Cardiac muscle cell (in vitro differentiated cells and primary cell): ENCODE results near the gene STON1. TPM values are rescaled to one million over a fixed set of nuclear protein-coding genes. Genes with fewer than 3 reads are reported as not detected.

ENCODE experiments used
- DNase-seq, 2 donors: peaks; one replicate each; pipeline versions ENCODE4 v3.0.0 to v3.0.0-alpha.2; 2010 to 2017; ENCODE audit warnings: low read depth in 1 of 2, low spot score in 1 of 2
- H3K27ac ChIP-seq: fragments of 200-600 bp; sonication (generic); 2 replicates; pipeline ENCODE4 v1.5.1; 2016
- H3K27me3 ChIP-seq: fragments of 200-600 bp; sonication (generic); 2 replicates; pipeline ENCODE4 v1.6.0; 2016; ENCODE audit warnings: control low read depth
- H3K36me3 ChIP-seq: fragments of 200-600 bp; sonication (generic); 2 replicates; pipeline ENCODE4 v1.5.1; 2016; ENCODE audit warnings: control low read depth
- H3K4me1 ChIP-seq: fragments of 200-600 bp; sonication (generic); 2 replicates; pipeline ENCODE4 v1.8.1; 2017; ENCODE audit warnings: low read depth, mild to moderate bottlenecking, mixed run types
- H3K4me3 ChIP-seq: fragments of 200-600 bp; sonication (generic); 2 replicates; pipeline ENCODE4 v1.5.1; 2016; ENCODE audit warnings: mild to moderate bottlenecking
- H3K9me3 ChIP-seq: fragments of 200-600 bp; sonication (generic); 2 replicates; pipeline ENCODE4 v1.5.1; 2017; ENCODE audit warnings: low read depth, mild to moderate bottlenecking, control low read depth
- CTCF ChIP-seq: IDR thresholded peaks from 2 replicates; pipeline ENCODE4 v1.5.1; 2012; ENCODE audit warnings: low read depth, mild to moderate bottlenecking, low read length
- polyA plus RNA-seq: library from polyadenylated mRNA; unstranded; fragments of >200 nt; fragmentation: Nextera tagmentation; extraction: Ambion mirVana; gene quantifications from 2 replicates; pipeline ENCODE4 v1.2.1, GENCODE V29; 2016
- total RNA-seq: library from RNA; depleted of rRNA; stranded (reverse); fragments of >200 nt; gene quantifications from 2 replicates; pipeline ENCODE4 v1.2.3, GENCODE V29; 2016

Gene STON1
- total and polyA plus RNA-seq, 2 experiments from 2014 or later: 4.9 to 9.5 TPM

- no peak overlapping the region for H3K27ac ChIP-seq
- no peaks in the 10 kb centered on the region for H3K27me3 ChIP-seq
- H3K36me3 ChIP-seq: no peaks in the 10 kb centered on the region
- no peak overlapping the region for H3K4me3 ChIP-seq
- no peak for DNase-seq
- no peaks in the 10 kb centered on the region for H3K9me3 ChIP-seq
- TF ChIP-seq CTCF: no peak
- H3K4me1 ChIP-seq: no peaks in the 10 kb centered on the region
These were observed 105.8 kb downstream of the STON1 start for GRCh38 chr2:48635786-48636185.

DNA sequence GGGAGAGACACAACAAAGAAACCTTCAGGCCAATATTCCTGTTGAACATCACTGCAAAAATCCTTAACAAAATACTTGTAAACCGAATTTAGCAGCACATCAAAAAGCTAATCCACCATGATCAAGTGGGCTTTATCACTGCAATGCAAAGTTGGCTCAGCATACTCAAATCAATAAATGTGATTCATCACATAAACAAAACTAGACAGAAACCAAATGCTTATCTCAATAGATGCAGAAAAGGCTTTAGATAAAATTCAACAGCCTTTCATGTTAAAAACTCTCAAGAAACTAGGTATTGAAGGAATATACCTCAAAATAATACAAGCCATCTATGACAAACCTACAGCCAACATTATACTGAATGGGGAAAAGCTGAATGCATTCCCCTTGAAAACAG, 108.3 kb downstream of the STON1 start:
- Histone ChIP-seq H3K27ac (no peak overlapping the region), H3K9me3 (no peaks in the 10 kb centered on the region), H3K4me3 (no peak overlapping the region), H3K36me3 (no peaks in the 10 kb centered on the region), H3K27me3 (no peaks in the 10 kb centered on the region), H3K4me1 (no peaks in the 10 kb centered on the region)
- no peak for DNase-seq
- TF ChIP-seq CTCF: no peak

Other genes with a start within 250 kb of the STON1 start
- gene FOXN2, start 215.5 kb upstream of the STON1 start, total RNA-seq: 5.2 and 7.8 TPM in 2 replicates
- 3.3 and 4.8 TPM in 2 replicates for gene FOXN2, start 215.5 kb upstream of the STON1 start, polyA plus RNA-seq
- 11.4 and 13.4 TPM in 2 replicates for gene PPP1R21, start 89.4 kb upstream of the STON1 start, total RNA-seq
- gene PPP1R21, start 89.4 kb upstream of the STON1 start, polyA plus RNA-seq: 19.2 and 23.6 TPM in 2 replicates
- gene GTF2A1L, start 87.7 kb downstream of the STON1 start, total RNA-seq: 1.4 and 1.9 TPM in 2 replicates
- gene GTF2A1L, start 87.7 kb downstream of the STON1 start, polyA plus RNA-seq: 0.68 and 2.7 TPM in 2 replicates
- gene LHCGR, start 225.6 kb downstream of the STON1 start, total RNA-seq: 0.57 TPM in 1 of 2 replicates, not detected in the other
- 0.51 TPM in 1 of 2 replicates, not detected in the other for gene LHCGR, start 225.6 kb downstream of the STON1 start, polyA plus RNA-seq